Measurements from ENCODE around the gene PSMG2.

The PSMG2 gene

GRCh38 chr18:12765126-12765525 is 62.3 kb downstream of the PSMG2 start:
- no peak for DNase-seq (ENCODE audit: low read depth in 2 of 2)

DNA sequence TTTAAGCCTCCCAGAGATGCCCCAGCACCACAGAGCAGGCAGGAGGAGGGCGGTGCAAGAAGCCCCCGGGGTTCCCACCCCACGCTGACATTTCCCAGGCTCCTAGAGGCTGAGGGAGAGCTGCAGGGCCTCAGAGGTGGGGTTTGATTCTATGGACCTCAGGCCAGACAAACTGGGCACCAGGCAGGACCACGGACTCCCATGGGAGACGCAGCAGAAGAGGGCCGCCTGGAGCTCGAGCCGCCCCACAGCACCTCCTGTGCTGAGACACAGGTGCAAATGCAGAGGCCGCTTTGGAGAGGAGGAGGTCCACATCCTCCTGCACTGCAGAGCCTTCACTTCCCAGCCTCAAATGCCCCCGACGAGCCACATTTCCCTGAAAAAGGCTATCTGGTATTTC is 62.7 kb downstream of the PSMG2 start:
- DNase-seq (ENCODE audit: low read depth in 2 of 2), result no peak

- DNase-seq (ENCODE audit: low read depth in 2 of 2), result no peak
These were observed 64.2 kb downstream of the PSMG2 start for GRCh38 chr18:12766986-12767433.

- no peak for DNase-seq (ENCODE audit: low read depth in 2 of 2)
These were observed 64.8 kb downstream of the PSMG2 start for GRCh38 chr18:12767580-12768155.

GRCh38 chr18:12768625-12769024 is 65.8 kb downstream of the PSMG2 start:
- DNase-seq (ENCODE audit: low read depth in 2 of 2), result no peak

- no peak for DNase-seq (ENCODE audit: low read depth in 2 of 2)
These were observed 66.3 kb downstream of the PSMG2 start for GRCh38 chr18:12769136-12769535.

- DNase-seq (ENCODE audit: low read depth in 2 of 2), result no peak
These were observed 67.0 kb downstream of the PSMG2 start for GRCh38 chr18:12769644-12770440.

DNA sequence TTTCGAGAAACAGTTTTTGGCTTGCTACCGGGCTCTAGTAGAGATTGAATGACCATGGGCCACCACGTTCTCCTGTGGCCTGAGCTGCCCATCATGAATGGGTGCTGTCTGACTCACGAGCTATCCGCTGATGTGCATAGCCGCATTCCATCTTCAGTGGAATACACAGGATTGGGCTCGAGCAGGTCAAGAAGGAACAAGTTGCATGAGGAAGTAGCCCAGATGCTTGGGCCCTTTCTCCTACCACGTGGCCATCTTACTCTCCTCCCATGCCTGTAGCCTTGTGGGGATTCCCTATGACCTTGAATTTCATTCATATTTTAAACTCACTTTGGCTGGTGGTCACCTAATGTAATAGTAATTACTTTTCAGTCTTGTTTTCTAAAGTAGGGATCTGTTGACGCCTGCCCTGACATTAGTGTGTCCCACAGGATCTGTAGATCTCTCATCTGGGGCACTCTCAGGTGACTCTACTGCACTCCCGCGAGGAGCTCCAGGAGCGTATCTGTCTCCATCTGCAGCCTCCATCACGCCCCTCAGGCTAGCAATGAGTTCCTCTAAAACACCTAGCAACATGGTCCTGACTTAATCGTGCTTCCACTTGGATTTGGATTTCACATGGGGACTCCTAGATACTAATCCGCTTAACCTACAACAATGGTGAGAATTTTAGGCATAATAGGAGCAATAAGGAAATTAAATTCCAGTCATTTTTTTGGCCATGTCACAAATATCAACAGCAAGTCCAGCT is 67.8 kb downstream of the PSMG2 start:
- no peak for DNase-seq (ENCODE audit: low read depth in 2 of 2)

GRCh38 chr18:12772111-12772510 is 69.3 kb downstream of the PSMG2 start:
- no peak for DNase-seq (ENCODE audit: low read depth in 2 of 2)

- DNase-seq (ENCODE audit: low read depth in 2 of 2), result no peak
These were observed 70.5 kb downstream of the PSMG2 start for GRCh38 chr18:12773369-12773768.

DNA sequence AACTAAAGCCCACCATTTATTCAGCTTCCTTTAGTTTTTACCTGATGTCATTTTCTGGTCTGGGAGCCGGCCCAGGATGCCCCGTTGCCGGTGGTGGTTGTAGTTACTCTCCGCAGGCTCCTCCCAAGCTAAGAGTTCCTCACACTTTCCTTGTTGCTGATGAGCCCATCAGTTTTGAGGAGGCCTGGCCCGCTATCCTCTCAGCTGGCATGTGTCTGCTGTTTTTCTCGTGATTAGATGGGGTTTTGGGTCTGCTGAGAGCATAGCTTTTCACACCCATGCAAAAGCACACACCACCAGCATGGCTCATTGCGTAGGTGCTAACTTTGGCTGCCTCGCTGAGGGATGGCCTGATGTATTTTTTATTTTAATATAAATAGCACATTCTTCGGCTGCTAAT is 72.1 kb downstream of the PSMG2 start:
- no peak for DNase-seq (ENCODE audit: low read depth in 2 of 2)
